ENCODE data around the gene PLEKHG4. TPM values are rescaled to one million over a fixed set of nuclear protein-coding genes. Genes with fewer than 3 reads are reported as not detected.

Gene PLEKHG4
- total and polyA plus RNA-seq, 9 of the 15 experiments (the other 6 are each of a cell fraction or from before 2014, with no cell fraction given) = 3.7 to 36.8 (median 17.9) TPM

GRCh38 chr16:67254801-67255552 lies 24.4 kb upstream of the PLEKHG4 start:
- Histone ChIP-seq H3K4me3 (no peak overlapping the region), H3K9me3 (replicated peaks; ENCODE audit: control insufficient read depth, insufficient read depth, low read depth, low read length) (no peaks in the 10 kb centered on the region), H3K27me3 (ENCODE audit: control insufficient read depth in 2 of 2, insufficient read depth in 2 of 2, low read length in 2 of 2) (no peaks in the 10 kb centered on the region), H3K79me2 (ENCODE audit: control insufficient read depth, insufficient read depth, low read length) (no peaks in the 10 kb centered on the region), H3K36me3 (ENCODE audit: control insufficient read depth, insufficient read depth, low read length) (no peaks in the 10 kb centered on the region), H2AFZ (ENCODE audit: low read depth, low read length) (peak overlapping the region; percentile 49), H3K4me1 (replicated peaks in 1 of 2; ENCODE audit: control insufficient read depth in 2 of 2, insufficient read depth in 2 of 2, low read length in 2 of 2) (peaks cover 11 to 20% of the 10 kb centered on the region in 2 experiments; a peak in 4 of 5 replicates), H4K20me1 (replicated peaks; ENCODE audit: control insufficient read depth, insufficient read depth, low read length) (no peaks in the 10 kb centered on the region), H3K9ac (ENCODE audit: insufficient read depth in 1 of 2, low read depth in 2 of 2, low read length in 2 of 2) (peak overlapping the region in 1 of 2 experiments; percentile 65; a peak in 2 of 4 replicates), H3K27ac (ENCODE audit: extremely low read depth, low read depth, low read length) (no peak overlapping the region), H3K9me1 (ENCODE audit: control insufficient read depth, insufficient read depth, low read length) (no peaks in the 10 kb centered on the region), H3K4me2 (ENCODE audit: insufficient read depth, low read length) (peak overlapping the region; percentile 46; the same call in 1 of the 2 replicates)
- DNase-seq (ENCODE audit: extremely low read depth in 1 of 4, low spot score in 3 of 4) = peak; percentile 49 to 71 (median 56)
- peak; percentile 77 for FAIRE-seq
- in situ Hi-C loops (cut with MboI) (loop anchor here (5.0 kb wide), 1 partner anchor 87 kb away; no protein-coding TSS in a partner anchor), intact Hi-C loops (cut with micrococcal nuclease) (no loop called here)
- peak; percentile 85 for ATAC-seq
- ChIA-PET CTCF (ENCODE audit: low intra/inter-chr PET ratio) (no interaction called here), POLR2A (interaction anchor here (0.5 kb wide), 1 partner anchor 14 kb away, joined by 3 read pairs; no protein-coding TSS in a partner anchor)
- no TSS peak for BruUV-seq (replicated peaks)
- 47% methylated on average over 17 of the region's 18 CpGs for WGBS (ENCODE audit: insufficient coverage, low coverage, missing lambda C conversion rate)
- TF ChIP-seq, protein P1, sequence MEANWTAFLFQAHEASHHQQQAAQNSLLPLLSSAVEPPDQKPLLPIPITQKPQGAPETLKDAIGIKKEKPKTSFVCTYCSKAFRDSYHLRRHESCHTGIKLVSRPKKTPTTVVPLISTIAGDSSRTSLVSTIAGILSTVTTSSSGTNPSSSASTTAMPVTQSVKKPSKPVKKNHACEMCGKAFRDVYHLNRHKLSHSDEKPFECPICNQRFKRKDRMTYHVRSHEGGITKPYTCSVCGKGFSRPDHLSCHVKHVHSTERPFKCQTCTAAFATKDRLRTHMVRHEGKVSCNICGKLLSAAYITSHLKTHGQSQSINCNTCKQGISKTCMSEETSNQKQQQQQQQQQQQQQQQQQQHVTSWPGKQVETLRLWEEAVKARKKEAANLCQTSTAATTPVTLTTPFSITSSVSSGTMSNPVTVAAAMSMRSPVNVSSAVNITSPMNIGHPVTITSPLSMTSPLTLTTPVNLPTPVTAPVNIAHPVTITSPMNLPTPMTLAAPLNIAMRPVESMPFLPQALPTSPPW (CRISPR knock-in tag; IDR thresholded peaks at IDR 0.05) = peak; percentile 22; the same call in 1 of the 2 replicates
- TF ChIP-seq ZKSCAN1 (IDR thresholded peaks at IDR 0.05; ENCODE audit: low read depth, low read length) (no peak), MAX (CRISPR knock-in tag; IDR thresholded peaks at IDR 0.05) (peak; percentile 64), ZMIZ1 (IDR thresholded peaks at IDR 0.05; ENCODE audit: low read depth in 2 of 2, low read length in 2 of 2) (no peak), TFAP4 (CRISPR knock-in tag; IDR thresholded peaks at IDR 0.05; ENCODE audit: borderline replicate concordance) (peak; percentile 40; the same call in 1 of the 2 replicates), MTA1 (IDR thresholded peaks at IDR 0.05; ENCODE audit: borderline replicate concordance) (no peak), NRF1 (conservative IDR thresholded peaks at IDR 0.05 in 1 of 2, IDR thresholded peaks at IDR 0.05 in 1 of 2) (peak; percentile 51 to 63), FOXO4 (CRISPR knock-in tag; IDR thresholded peaks at IDR 0.05) (no peak), RBBP5 (IDR thresholded peaks at IDR 0.05; ENCODE audit: borderline replicate concordance, insufficient read depth, low read length, poor library complexity, severe bottlenecking) (no peak), CTBP1 (IDR thresholded peaks at IDR 0.05; ENCODE audit: borderline replicate concordance) (peak; percentile 59; the same call in 1 of the 2 replicates), KDM2B (CRISPR knock-in tag; IDR thresholded peaks at IDR 0.05) (no peak), SP1 (CRISPR knock-in tag; IDR thresholded peaks at IDR 0.05) (0 out of 2 replicates have a peak, but pooled peaks have one; percentile 46)
